H9 (cell line): Measurements from ENCODE around the gene BASP1. TPM values are rescaled to one million over a fixed set of nuclear protein-coding genes. Genes with fewer than 3 reads are reported as not detected.
A peak's percentile ranks its signal among the peaks of the same experiment; 100 is the strongest.

Experiments
- DNase-seq: peaks from one replicate; pipeline ENCODE4 v3.0.0-alpha.2; 2017
- H2AFZ ChIP-seq: one replicate; pipeline ENCODE4 v1.6.1; 2013; ENCODE audit warnings: mild to moderate bottlenecking, low read length, control low read depth, moderate library complexity
- H2AK5ac ChIP-seq: 2 replicates; pipeline ENCODE4 v1.6.1; 2013; ENCODE audit warnings: low read length, control low read depth, mixed read lengths; ENCODE audit not compliant: insufficient read length
- H2BK120ac ChIP-seq: one replicate; pipeline ENCODE4 v1.6.1; 2013; ENCODE audit warnings: low read depth, mild to moderate bottlenecking, low read length, control low read depth, inconsistent platforms; ENCODE audit not compliant: poor library complexity, severe bottlenecking
- H2BK12ac ChIP-seq: 2 replicates; pipeline ENCODE4 v1.6.1; 2013; ENCODE audit warnings: low read length, control low read depth, mixed read lengths, low read depth; ENCODE audit not compliant: insufficient read length
- H2BK15ac ChIP-seq: 2 replicates; pipeline ENCODE4 v1.6.1; 2013; ENCODE audit warnings: low read depth, low read length, control low read depth
- H2BK20ac ChIP-seq: one replicate; pipeline ENCODE4 v1.6.1; 2013; ENCODE audit warnings: low read depth, mild to moderate bottlenecking, low read length, control low read depth, inconsistent platforms; ENCODE audit not compliant: poor library complexity, severe bottlenecking
- H2BK5ac ChIP-seq: 2 replicates; pipeline ENCODE4 v1.6.1; 2013; ENCODE audit warnings: low read length, control low read depth, mixed read lengths; ENCODE audit not compliant: insufficient read length
- H3K14ac ChIP-seq: 2 replicates; pipeline ENCODE4 v1.6.1; 2013; ENCODE audit warnings: low read length, control low read depth; ENCODE audit not compliant: insufficient read depth
- H3K18ac ChIP-seq: 2 replicates; pipeline ENCODE4 v1.6.1; 2013; ENCODE audit warnings: low read depth, mild to moderate bottlenecking, mixed read lengths, low read length, control low read depth; ENCODE audit not compliant: insufficient read length
- H3K23ac ChIP-seq: 2 replicates; pipeline ENCODE4 v1.6.1; 2013; ENCODE audit warnings: low read length, control low read depth, mixed read lengths, low read depth; ENCODE audit not compliant: insufficient read length
- H3K23me2 ChIP-seq: 2 replicates; pipeline ENCODE4 v1.6.1; 2013; ENCODE audit warnings: low read depth, mild to moderate bottlenecking, mixed read lengths, low read length, control low read depth; ENCODE audit not compliant: insufficient read length, poor library complexity, severe bottlenecking
- H3K27ac ChIP-seq: 2 replicates; pipeline ENCODE4 v1.5.1; 2013; ENCODE audit warnings: low read length, control low read depth, mixed read lengths, low read depth; ENCODE audit not compliant: insufficient read length
- H3K27me3 ChIP-seq: 2 replicates; pipeline ENCODE4 v1.6.1; 2013; ENCODE audit warnings: low read length, control low read depth, inconsistent platforms; ENCODE audit not compliant: insufficient read depth
- H3K4ac ChIP-seq: 2 replicates; pipeline ENCODE4 v1.6.1; 2013; ENCODE audit warnings: low read depth, mild to moderate bottlenecking, control low read depth, inconsistent platforms, low read length, moderate library complexity
- H3K4me1 ChIP-seq: 2 replicates; pipeline ENCODE4 v1.6.1; 2013; ENCODE audit warnings: low read length, control low read depth, inconsistent platforms; ENCODE audit not compliant: insufficient read depth
- H3K4me2 ChIP-seq: 2 replicates; pipeline ENCODE4 v1.6.1; 2013; ENCODE audit warnings: low read length, control low read depth, mixed read lengths; ENCODE audit not compliant: insufficient read length, insufficient read depth
- H3K56ac ChIP-seq: 2 replicates; pipeline ENCODE4 v1.6.1; 2013; ENCODE audit warnings: low read depth, mild to moderate bottlenecking, mixed read lengths, low read length, control low read depth; ENCODE audit not compliant: insufficient read length
- H3K79me1 ChIP-seq: 2 replicates; pipeline ENCODE4 v1.6.1; 2013; ENCODE audit warnings: low read depth, mild to moderate bottlenecking, moderate library complexity, low read length, control low read depth, inconsistent platforms; ENCODE audit not compliant: insufficient read depth, poor library complexity, severe bottlenecking
- H3K79me2 ChIP-seq: 2 replicates; pipeline ENCODE4 v1.6.1; 2013; ENCODE audit warnings: low read length, control low read depth, inconsistent platforms; ENCODE audit not compliant: insufficient read depth
- H3K9ac ChIP-seq: 2 replicates; pipeline ENCODE4 v1.6.1; 2013; ENCODE audit warnings: low read length, control low read depth, mixed read lengths; ENCODE audit not compliant: insufficient read length; ENCODE audit errors: extremely low read depth
- H3K9me3 ChIP-seq: one replicate; pipeline ENCODE4 v1.6.1; 2013; ENCODE audit warnings: low read depth, low read length, inconsistent platforms; ENCODE audit not compliant: control insufficient read depth
- H3T11ph ChIP-seq: one replicate; pipeline ENCODE4 v1.6.1; 2013; ENCODE audit warnings: mild to moderate bottlenecking, low read length, control low read depth, inconsistent platforms
- H4K20me1 ChIP-seq: one replicate; pipeline ENCODE4 v1.6.1; 2013; ENCODE audit not compliant: control insufficient read depth, insufficient read length, insufficient read depth
- H4K5ac ChIP-seq: 2 replicates; pipeline ENCODE4 v1.6.1; 2013; ENCODE audit warnings: low read depth, mild to moderate bottlenecking, mixed read lengths, low read length, control low read depth; ENCODE audit not compliant: insufficient read length
- H4K8ac ChIP-seq: replicated peaks from 2 replicates; pipeline ENCODE4 v1.6.1; 2013; ENCODE audit warnings: low read length, control low read depth, mixed read lengths, low read depth; ENCODE audit not compliant: insufficient read length
- H4K91ac ChIP-seq: 2 replicates; pipeline ENCODE4 v1.6.1; 2013; ENCODE audit warnings: low read depth, mild to moderate bottlenecking, moderate library complexity, mixed read lengths, low read length, control low read depth; ENCODE audit not compliant: insufficient read length
- H3K27ac Mint-ChIP-seq, 3 experiments: 2 replicates in 2 of 3; 3 replicates in 1 of 3; pipeline ENCODE4 v1.8.0; 2020 to 2021; ENCODE audit warnings: mixed read lengths in 3 of 3, mild to moderate bottlenecking in 1 of 3, moderate library complexity in 1 of 3
- H3K27me3 Mint-ChIP-seq: 2 replicates; pipeline ENCODE4 v1.8.0; 2021; ENCODE audit warnings: low read depth, mild to moderate bottlenecking, moderate library complexity, mixed read lengths
- H3K36me3 Mint-ChIP-seq, 3 experiments: 2 replicates in 2 of 3; 3 replicates in 1 of 3; pipeline ENCODE4 v1.8.0; 2020 to 2021; ENCODE audit warnings: low read depth in 3 of 3, mixed read lengths in 3 of 3; ENCODE audit not compliant: insufficient read depth in 1 of 3
- H3K4me1 Mint-ChIP-seq, 2 experiments: 2 replicates each; pipeline ENCODE4 v1.8.0; 2020; ENCODE audit warnings: mixed read lengths in 2 of 2
- H3K4me3 Mint-ChIP-seq, 2 experiments: 2 replicates in 1 of 2; 3 replicates in 1 of 2; pipeline ENCODE4 v1.8.0; 2020 to 2021; ENCODE audit warnings: mild to moderate bottlenecking in 2 of 2, mixed read lengths in 2 of 2, moderate library complexity in 1 of 2
- H3K9me3 Mint-ChIP-seq, 2 experiments: 2 replicates in 1 of 2; 3 replicates in 1 of 2; pipeline ENCODE4 v1.8.0; 2020; ENCODE audit warnings: mild to moderate bottlenecking in 2 of 2, mixed read lengths in 2 of 2, moderate library complexity in 1 of 2
- CTCF ChIP-seq: fragments of 200-600 bp; sonication (generic); conservative IDR thresholded peaks from 3 replicates; pipeline ENCODE4 v1.8.0; 2021; ENCODE audit warnings: antibody characterized with exemption, mild to moderate bottlenecking
- WGBS: extraction: QIAGEN DNeasy Blood & Tissue Kit; methylation state at CpG from one replicate; pipeline ENCODE4 v1.1.7; 2013; ENCODE audit warnings: missing lambda C conversion rate, low lambda C conversion rate, mixed read lengths; ENCODE audit not compliant: insufficient read length; ENCODE audit errors: extremely low coverage; 5-methylcytosine and 5-hydroxymethylcytosine counted together
- total RNA-seq: library from RNA; stranded (reverse); gene quantifications from 2 replicates; pipeline ENCODE4 v1.2.1, GENCODE V29; 2021

BASP1 gene
- total RNA-seq, 1 experiment from 2014 or later: 180 TPM

- H3K79me1 ChIP-seq: no peaks in the 10 kb centered on the region
- no peaks in the 10 kb centered on the region; a peak in 2 of 5 replicates for H3K9me3 Mint-ChIP-seq
- WGBS: no CpG with 5 or more reads among the region's 2 CpGs
- H2BK15ac ChIP-seq: no peak overlapping the region
- H3K4me3 Mint-ChIP-seq: peak overlapping the region; percentile 44 to 51; a peak in 4 of 5 replicates
- H4K20me1 ChIP-seq: no peaks in the 10 kb centered on the region
- no peaks in the 10 kb centered on the region for H3K27me3 ChIP-seq
- H3K27me3 Mint-ChIP-seq: no peaks in the 10 kb centered on the region
- H4K91ac ChIP-seq: no peak overlapping the region
- no peak overlapping the region for H2BK5ac ChIP-seq
- H3K9ac ChIP-seq: no peak overlapping the region
- H3K79me2 ChIP-seq: peaks cover 5% of the 10 kb centered on the region; the same call in 1 of the 2 replicates
- no peak overlapping the region for H3T11ph ChIP-seq
- H3K27ac ChIP-seq: no peak overlapping the region
- H3K23ac ChIP-seq: no peak overlapping the region
- H3K36me3 Mint-ChIP-seq: peaks cover 7 to 23% (median 7%) of the 10 kb centered on the region in 3 experiments
- H4K8ac ChIP-seq: no peak overlapping the region
- H4K5ac ChIP-seq: no peak overlapping the region
- H2AFZ ChIP-seq: no peak overlapping the region
- no peak for DNase-seq
- H3K4me2 ChIP-seq: no peak overlapping the region
- peaks cover 14% of the 10 kb centered on the region for H3K23me2 ChIP-seq
- no peak overlapping the region for H3K56ac ChIP-seq
- no peak overlapping the region for H3K18ac ChIP-seq
- no peak overlapping the region for H2BK120ac ChIP-seq
- no peak overlapping the region for H2AK5ac ChIP-seq
- H3K4ac ChIP-seq: no peak overlapping the region
- 0 out of 7 replicates have a peak overlapping the region, but pooled peaks of 1 of the 3 experiments have one; percentile 33 for H3K27ac Mint-ChIP-seq
- peaks cover 40 to 50% of the 10 kb centered on the region in 2 experiments for H3K4me1 Mint-ChIP-seq
- no peak overlapping the region for H2BK20ac ChIP-seq
- H3K4me1 ChIP-seq: peaks cover 13% of the 10 kb centered on the region; the same call in 1 of the 2 replicates
- TF ChIP-seq CTCF: no peak
- H3K14ac ChIP-seq: no peak overlapping the region
- H3K9me3 ChIP-seq: no peaks in the 10 kb centered on the region
- no peak overlapping the region for H2BK12ac ChIP-seq
Observed at GRCh38 chr5:17213938-17214337, 3.5 kb upstream of the BASP1 start.
